ENCODE results near the gene MOBP.

Gene MOBP

GRCh38 chr3:39550354-39551051 is 83.0 kb downstream of the MOBP start:
- DNase-seq, result no peak
